OCI-LY7 (cell line): ENCODE results near the gene HTT. TPM values are rescaled to one million over a fixed set of nuclear protein-coding genes. Genes with fewer than 3 reads are reported as not detected.

Experiments
- BruUV-seq: library from RNA; stranded (reverse); fragments of 400-500 nt; replicated peaks from 2 replicates; lab custom pipeline; 2021; lab: Mats Ljungman, UMichigan
- CTCF ChIA-PET: fragments of 300-600 bp; sonication (Branson Sonifier 250); formaldehyde crosslinking; loops from one replicate; lab custom pipeline; 2022; ENCODE audit warnings: antibody characterized with exemption; ENCODE audit not compliant: unreplicated experiment; lab: Charles Lee
- POLR2A ChIA-PET: fragments of 300-600 bp; sonication (Branson Sonifier 250); formaldehyde crosslinking; loops from one replicate; lab custom pipeline; 2022; ENCODE audit warnings: antibody characterized with exemption; lab: Charles Lee
- DNase-seq: peaks from one replicate; pipeline ENCODE4 v3.0.0-alpha.2; 2015; ENCODE audit warnings: low spot score
- H2AFZ ChIP-seq: fragments of 200-600 bp; sonication (generic), shearing (Covaris generic); 2 replicates; pipeline ENCODE4 v1.6.1; 2014; ENCODE audit warnings: mild to moderate bottlenecking, antibody characterized with exemption, low read length, moderate library complexity
- H3K27ac ChIP-seq: fragments of 200-600 bp; sonication (generic); 2 replicates; pipeline ENCODE4 v1.5.1; 2014; ENCODE audit warnings: mixed run types, low read depth, mild to moderate bottlenecking, moderate library complexity, low read length, inconsistent platforms; ENCODE audit not compliant: poor library complexity, severe bottlenecking
- H3K36me3 ChIP-seq: fragments of 200-600 bp; sonication (generic); 2 replicates; pipeline ENCODE4 v1.6.1; 2014; ENCODE audit warnings: mild to moderate bottlenecking, antibody characterized with exemption, low read length, moderate library complexity, mixed read lengths; ENCODE audit not compliant: insufficient read depth
- H3K4me1 ChIP-seq: fragments of 200-600 bp; sonication (generic); 2 replicates; pipeline ENCODE4 v1.5.1; 2014; ENCODE audit warnings: mild to moderate bottlenecking, low read length; ENCODE audit not compliant: insufficient read depth, poor library complexity, severe bottlenecking
- H3K4me2 ChIP-seq: fragments of 200-600 bp; sonication (generic); 2 replicates; pipeline ENCODE4 v1.6.1; 2014; ENCODE audit warnings: mild to moderate bottlenecking, low read length
- H3K4me3 ChIP-seq: fragments of 200-600 bp; sonication (generic); 2 replicates; pipeline ENCODE4 v1.5.1; 2014; ENCODE audit warnings: mild to moderate bottlenecking, low read depth, low read length; ENCODE audit not compliant: poor library complexity, severe bottlenecking
- H3K79me2 ChIP-seq: fragments of 200-600 bp; sonication (generic); 2 replicates; pipeline ENCODE4 v1.6.1; 2016; ENCODE audit warnings: low read depth, mild to moderate bottlenecking, low read length, moderate library complexity, mixed read lengths; ENCODE audit not compliant: insufficient read depth
- H3K9me2 ChIP-seq: fragments of 200-600 bp; sonication (generic); 2 replicates; pipeline ENCODE4 v1.6.1; 2016; ENCODE audit warnings: mild to moderate bottlenecking, low read length, mixed read lengths; ENCODE audit not compliant: insufficient read depth
- H3K9me3 ChIP-seq: fragments of 200-600 bp; sonication (generic); 2 replicates; pipeline ENCODE4 v1.6.1; 2014; ENCODE audit warnings: mild to moderate bottlenecking, mixed run types, low read length, mixed read lengths
- H4K20me1 ChIP-seq: fragments of 200-600 bp; sonication (generic); 2 replicates; pipeline ENCODE4 v1.6.1; 2014; ENCODE audit warnings: mild to moderate bottlenecking, antibody characterized with exemption, low read length, moderate library complexity, mixed read lengths; ENCODE audit not compliant: insufficient read depth
- EZH2phosphoT487 ChIP-seq: fragments of 200-600 bp; sonication (generic); IDR thresholded peaks from 2 replicates; pipeline ENCODE4 v1.6.1; 2018; ENCODE audit warnings: low read depth, borderline replicate concordance, mild to moderate bottlenecking, mixed run types, antibody characterized with exemption, low read length, moderate library complexity, mixed read lengths
- intact Hi-C: fragments of 100-400 bp; cut with micrococcal nuclease; formaldehyde crosslinking; loops from one replicate; pipeline ENCODE4 v1.10.0; 2022; ENCODE audit not compliant: unreplicated experiment
- total RNA-seq, 2 experiments: library from RNA; depleted of rRNA in 1 of 2; stranded (reverse); fragments of >200 nt in 1 of 2; shearing (Covaris generic) in 1 of 2; gene quantifications; 2 replicates each; pipeline ENCODE4 v1.2.3, GENCODE V29; 2014 to 2022
- TF ChIP-seq, protein P1 (sequence below): fragments of 200-600 bp; sonication (generic); conservative IDR thresholded peaks from 2 replicates; pipeline ENCODE4 v1.5.1; 2014; ENCODE audit warnings: mild to moderate bottlenecking, antibody characterized with exemption, low read length, moderate library complexity, mixed read lengths

The HTT gene
- total RNA-seq, 2 experiments from 2014 or later, result 36.4 to 91.3 TPM

DNA sequence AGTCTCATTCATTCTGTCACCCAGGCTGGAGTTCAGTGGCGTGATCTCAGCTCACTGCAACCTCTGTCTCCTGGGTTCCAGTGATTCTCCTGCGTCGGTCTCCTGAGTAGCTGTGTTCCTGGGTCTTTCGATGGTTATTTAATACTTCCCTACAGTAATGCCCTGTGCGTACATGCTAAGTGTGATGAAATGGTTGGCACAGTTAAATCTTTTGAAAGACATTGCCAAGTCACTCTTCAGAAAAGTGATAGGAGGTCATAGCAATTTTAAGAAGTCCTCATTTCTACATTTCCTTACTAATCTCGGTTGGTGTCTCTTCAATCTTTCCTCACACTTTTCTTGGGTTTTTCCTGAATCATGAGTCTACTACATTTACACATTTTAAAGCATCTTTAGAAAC, 14.5 kb upstream of the HTT start:
- intact Hi-C loops, result no loop called here
- no peak overlapping the region for H3K4me3 ChIP-seq

DNA sequence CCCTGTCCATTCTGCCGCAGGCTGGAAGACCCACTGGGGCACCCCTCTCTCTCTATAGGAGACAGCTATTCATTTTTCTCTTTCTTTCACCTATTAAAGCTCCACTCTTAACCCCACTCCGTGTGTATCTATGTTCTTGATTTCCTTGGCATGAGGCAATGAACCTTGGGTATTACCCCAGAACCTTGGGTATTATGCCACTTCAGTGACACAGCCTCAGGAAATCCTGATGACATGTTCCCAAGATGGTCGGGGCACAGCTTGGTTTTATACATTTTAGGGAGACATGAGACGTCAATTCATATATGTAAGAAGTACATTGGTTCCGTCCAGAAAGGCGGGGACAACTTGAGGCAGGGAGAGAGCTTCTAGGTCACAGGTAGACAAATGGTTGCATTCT, 13.5 kb upstream of the HTT start:
- H3K79me2 ChIP-seq, result no peaks in the 10 kb centered on the region
- H3K27ac ChIP-seq, result no peak overlapping the region
- no peak overlapping the region for H3K4me2 ChIP-seq
- no peak overlapping the region for H3K4me3 ChIP-seq
- no peaks in the 10 kb centered on the region for H3K4me1 ChIP-seq
- no peaks in the 10 kb centered on the region for H3K36me3 ChIP-seq
- BruUV-seq, result no TSS peak
- no peak for DNase-seq
- no peak overlapping the region for H2AFZ ChIP-seq
- H3K9me3 ChIP-seq, result peaks cover 16% of the 10 kb centered on the region
- no peaks in the 10 kb centered on the region for H3K9me2 ChIP-seq
- H4K20me1 ChIP-seq, result no peaks in the 10 kb centered on the region
- no peak for TF ChIP-seq EZH2phosphoT487
- TF ChIP-seq, protein P1, sequence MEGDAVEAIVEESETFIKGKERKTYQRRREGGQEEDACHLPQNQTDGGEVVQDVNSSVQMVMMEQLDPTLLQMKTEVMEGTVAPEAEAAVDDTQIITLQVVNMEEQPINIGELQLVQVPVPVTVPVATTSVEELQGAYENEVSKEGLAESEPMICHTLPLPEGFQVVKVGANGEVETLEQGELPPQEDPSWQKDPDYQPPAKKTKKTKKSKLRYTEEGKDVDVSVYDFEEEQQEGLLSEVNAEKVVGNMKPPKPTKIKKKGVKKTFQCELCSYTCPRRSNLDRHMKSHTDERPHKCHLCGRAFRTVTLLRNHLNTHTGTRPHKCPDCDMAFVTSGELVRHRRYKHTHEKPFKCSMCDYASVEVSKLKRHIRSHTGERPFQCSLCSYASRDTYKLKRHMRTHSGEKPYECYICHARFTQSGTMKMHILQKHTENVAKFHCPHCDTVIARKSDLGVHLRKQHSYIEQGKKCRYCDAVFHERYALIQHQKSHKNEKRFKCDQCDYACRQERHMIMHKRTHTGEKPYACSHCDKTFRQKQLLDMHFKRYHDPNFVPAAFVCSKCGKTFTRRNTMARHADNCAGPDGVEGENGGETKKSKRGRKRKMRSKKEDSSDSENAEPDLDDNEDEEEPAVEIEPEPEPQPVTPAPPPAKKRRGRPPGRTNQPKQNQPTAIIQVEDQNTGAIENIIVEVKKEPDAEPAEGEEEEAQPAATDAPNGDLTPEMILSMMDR, result no peak
- ChIA-PET POLR2A (no interaction called here), CTCF (no interaction called here)
- intact Hi-C loops, result no loop called here

More for the DNA sequence above, 14.5 kb upstream of the HTT start:
- H4K20me1 ChIP-seq, result no peaks in the 10 kb centered on the region
- no peak for DNase-seq
- H3K4me1 ChIP-seq, result no peaks in the 10 kb centered on the region
- no peaks in the 10 kb centered on the region for H3K36me3 ChIP-seq
- no peaks in the 10 kb centered on the region for H3K79me2 ChIP-seq
- H3K9me3 ChIP-seq, result peaks cover 26% of the 10 kb centered on the region
- CTCF ChIA-PET, result no interaction called here
- no peaks in the 10 kb centered on the region for H3K9me2 ChIP-seq
- no peak overlapping the region for H2AFZ ChIP-seq
- H3K4me2 ChIP-seq, result no peak overlapping the region
- POLR2A ChIA-PET, result no interaction called here
- no peak overlapping the region for H3K27ac ChIP-seq
- TF ChIP-seq, protein P1, result no peak
- TF ChIP-seq EZH2phosphoT487, result no peak
- no TSS peak for BruUV-seq

DNA sequence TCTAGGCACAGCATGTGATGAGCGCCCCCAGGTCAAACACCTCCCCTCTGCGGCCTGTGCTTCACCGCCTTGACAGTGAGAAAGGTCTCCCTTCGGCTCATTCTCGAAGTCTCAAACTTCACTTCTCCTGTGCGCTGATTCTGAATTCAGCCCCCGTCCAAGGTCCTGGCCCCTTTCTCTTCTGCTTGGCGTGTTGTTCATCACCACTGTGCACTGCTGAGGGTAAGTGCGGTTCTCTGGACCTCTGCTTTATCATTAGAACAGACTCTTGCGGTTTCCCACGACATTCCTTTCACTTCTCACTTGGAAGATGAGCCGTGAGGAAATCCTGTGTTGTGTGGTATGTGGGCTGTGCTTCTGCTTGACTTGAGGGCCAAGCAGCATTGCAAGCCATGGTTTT, 12.0 kb upstream of the HTT start:
- Histone ChIP-seq H3K9me2 (no peaks in the 10 kb centered on the region), H3K27ac (no peak overlapping the region), H3K4me3 (no peak overlapping the region), H3K79me2 (no peaks in the 10 kb centered on the region), H4K20me1 (no peaks in the 10 kb centered on the region), H3K4me1 (no peaks in the 10 kb centered on the region), H3K4me2 (no peak overlapping the region), H3K9me3 (peaks cover 7% of the 10 kb centered on the region; the same call in 1 of the 2 replicates), H2AFZ (no peak overlapping the region), H3K36me3 (no peaks in the 10 kb centered on the region)
- TF ChIP-seq, protein P1, result no peak
- no peak for TF ChIP-seq EZH2phosphoT487
- DNase-seq, result no peak
- intact Hi-C loops, result no loop called here
- BruUV-seq, result no TSS peak
- CTCF ChIA-PET, result no interaction called here
- POLR2A ChIA-PET, result no interaction called here
